Measurements from ENCODE around the gene TAS1R1. TPM values are rescaled to one million over a fixed set of nuclear protein-coding genes. Genes with fewer than 3 reads are reported as not detected.
A peak's percentile ranks its signal among the peaks of the same experiment; 100 is the strongest.

The TAS1R1 gene
- total and polyA plus RNA-seq, 9 of the 15 experiments (the other 6 are each of a cell fraction or from before 2014, with no cell fraction given): 0.06 TPM; not detected in 8

GRCh38 chr1:6554907-6555778 lies at the start of gene TAS1R1 (continued):
- TF ChIP-seq FOXK1 (CRISPR knock-in tag; IDR thresholded peaks at IDR 0.05; ENCODE audit: borderline replicate concordance): 0 out of 2 replicates have a peak, but pooled peaks have one; percentile 44

GRCh38 chr1:6505367-6506209 lies 49.5 kb upstream of the TAS1R1 start:
- no peak overlapping the region for H3K4me3 ChIP-seq
- intact Hi-C loops (cut with micrococcal nuclease): no loop called here

More at GRCh38 chr1:6505367-6506209, 49.5 kb upstream of the TAS1R1 start:
- DNase-seq (ENCODE audit: extremely low read depth in 1 of 4, low spot score in 3 of 4) (no peak), FAIRE-seq (no peak), ATAC-seq (no peak)
- 22% methylated on average over 30 of the region's 31 CpGs for WGBS (ENCODE audit: insufficient coverage, low coverage, missing lambda C conversion rate)
- Histone ChIP-seq H3K4me1 (replicated peaks in 1 of 2; ENCODE audit: control insufficient read depth in 2 of 2, insufficient read depth in 2 of 2, low read length in 2 of 2) (peaks cover 0 to 55% of the 10 kb centered on the region in 2 experiments; a peak in 2 of 5 replicates), H2AFZ (ENCODE audit: low read depth, low read length) (no peak overlapping the region), H3K27me3 (ENCODE audit: control insufficient read depth in 2 of 2, insufficient read depth in 2 of 2, low read length in 2 of 2) (peaks cover 85 to 100% of the 10 kb centered on the region in 2 experiments), H3K36me3 (ENCODE audit: control insufficient read depth, insufficient read depth, low read length) (no peaks in the 10 kb centered on the region), H3K4me2 (ENCODE audit: insufficient read depth, low read length) (no peak overlapping the region), H3K9me3 (replicated peaks; ENCODE audit: control insufficient read depth, insufficient read depth, low read depth, low read length) (no peaks in the 10 kb centered on the region), H3K27ac (ENCODE audit: extremely low read depth, low read depth, low read length) (no peak overlapping the region), H3K9ac (ENCODE audit: insufficient read depth in 1 of 2, low read depth in 2 of 2, low read length in 2 of 2) (peak overlapping the region in 1 of 2 experiments; percentile 62; a peak in 2 of 4 replicates), H4K20me1 (replicated peaks; ENCODE audit: control insufficient read depth, insufficient read depth, low read length) (peaks cover 40% of the 10 kb centered on the region), H3K9me1 (ENCODE audit: control insufficient read depth, insufficient read depth, low read length) (no peaks in the 10 kb centered on the region), H3K79me2 (ENCODE audit: control insufficient read depth, insufficient read depth, low read length) (no peaks in the 10 kb centered on the region)
- in situ Hi-C loops (cut with MboI): no loop called here
- ChIA-PET POLR2A (interaction anchor here (0.6 to 6.1 kb wide), 8 partner anchors 10 to 146 kb away, joined by 3 to 57 read pairs (median 4); partner anchors contain the start of genes NOL9 and TAS1R1), CTCF (ENCODE audit: low intra/inter-chr PET ratio) (no interaction called here)
- BruUV-seq (replicated peaks): no TSS peak
- TF ChIP-seq RBFOX2 (IDR thresholded peaks at IDR 0.05; ENCODE audit: low read depth, low read length) (0 out of 2 replicates have a peak, but pooled peaks have one; percentile 16), RBBP5 (IDR thresholded peaks at IDR 0.05; ENCODE audit: borderline replicate concordance, insufficient read depth, low read length, poor library complexity, severe bottlenecking) (no peak), ZNF165 (CRISPR knock-in tag; IDR thresholded peaks at IDR 0.05; ENCODE audit: borderline replicate concordance) (no peak), IRF9 (tag; IDR thresholded peaks at IDR 0.05) (no peak), KDM1A (IDR thresholded peaks at IDR 0.05) (peak; percentile 24 to 45; a peak in 2 of 4 replicates), MAX (CRISPR knock-in tag; IDR thresholded peaks at IDR 0.05) (peak; percentile 17; the same call in 1 of the 2 replicates), FOXP1 (CRISPR knock-in tag; IDR thresholded peaks at IDR 0.05) (0 out of 2 replicates have a peak, but pooled peaks have one; percentile 28), PTBP1 (IDR thresholded peaks at IDR 0.05; ENCODE audit: low read depth, low read length) (0 out of 2 replicates have a peak, but pooled peaks have one; percentile 58), BCOR (IDR thresholded peaks at IDR 0.05) (peak; percentile 65; the same call in 1 of the 2 replicates)
